H1 (cell line): Measurements from ENCODE around the gene TNXB. TPM values are rescaled to one million over a fixed set of nuclear protein-coding genes. Genes with fewer than 3 reads are reported as not detected.

Experiments
- CTCF ChIA-PET: fragments of 300-600 bp; sonication (Branson Sonifier 250); formaldehyde crosslinking; loops from one replicate; lab custom pipeline; 2021; ENCODE audit not compliant: partially characterized antibody; lab: Charles Lee
- POLR2A ChIA-PET: fragments of 300-600 bp; sonication (Branson Sonifier 250); formaldehyde crosslinking; loops from one replicate; lab custom pipeline; 2021; ENCODE audit warnings: inconsistent platforms; ENCODE audit not compliant: partially characterized antibody; lab: Charles Lee
- DNase-seq, 2 experiments: peaks; one replicate each; pipeline versions ENCODE4 v3.0.0 to v3.0.0-alpha.2; 2010 to 2022; ENCODE audit warnings: low spot score in 2 of 2, low read depth in 1 of 2, mixed read lengths in 1 of 2
- FAIRE-seq: peaks from 2 replicates; lab custom pipeline; 2011; peaks lifted over from hg19 to GRCh38; lab: Jason Lieb, UNC
- H2AFZ ChIP-seq: 2 replicates; pipeline ENCODE4 v1.8.1; 2012; ENCODE audit warnings: low read length, inconsistent platforms
- H2AK5ac ChIP-seq: 2 replicates; pipeline ENCODE4 v1.6.1; 2013; ENCODE audit warnings: low read depth, low read length
- H2BK120ac ChIP-seq: replicated peaks from 2 replicates; pipeline ENCODE3; 2013; ENCODE audit warnings: low read depth, low read length, inconsistent platforms
- H2BK12ac ChIP-seq: 2 replicates; pipeline ENCODE4 v1.6.1; 2013; ENCODE audit warnings: low read depth, low read length
- H2BK15ac ChIP-seq: 2 replicates; pipeline ENCODE4 v1.6.1; 2013; ENCODE audit warnings: low read length
- H2BK20ac ChIP-seq: 2 replicates; pipeline ENCODE4 v1.6.1; 2013; ENCODE audit warnings: low read length
- H2BK5ac ChIP-seq: 2 replicates; pipeline ENCODE4 v1.6.1; 2013; ENCODE audit warnings: low read depth, low read length
- H3K14ac ChIP-seq: 2 replicates; pipeline ENCODE4 v1.6.1; 2013; ENCODE audit warnings: inconsistent platforms; ENCODE audit not compliant: insufficient read length
- H3K18ac ChIP-seq: 2 replicates; pipeline ENCODE4 v1.6.1; 2013; ENCODE audit warnings: low read length; ENCODE audit errors: extremely low read depth
- H3K23ac ChIP-seq: 2 replicates; pipeline ENCODE4 v1.6.1; 2013; ENCODE audit warnings: inconsistent platforms; ENCODE audit not compliant: insufficient read length
- H3K23me2 ChIP-seq: 2 replicates; pipeline ENCODE4 v1.6.1; 2013; ENCODE audit warnings: low read depth, low read length
- H3K27ac ChIP-seq: 2 replicates; pipeline ENCODE4 v1.6.1; 2011; ENCODE audit warnings: low read depth, low read length, inconsistent platforms
- H3K27me3 ChIP-seq, 4 experiments: replicated peaks in 1 of 4; 1 replicate in 1 of 4; 2 replicates in 3 of 4; pipeline versions ENCODE4 v1.6.1 to v1.8.1; 2011 to 2013; ENCODE audit warnings: low read length in 3 of 4, mild to moderate bottlenecking in 3 of 4, inconsistent platforms in 2 of 4, mixed read lengths in 2 of 4, moderate library complexity in 1 of 4; ENCODE audit not compliant: control insufficient read depth in 3 of 4, insufficient read depth in 3 of 4; ENCODE audit errors: extremely low read depth in 1 of 4
- H3K36me3 ChIP-seq, 4 experiments: 2 replicates each; pipeline versions ENCODE4 v1.6.1 to v1.8.1; 2011 to 2013; ENCODE audit warnings: mild to moderate bottlenecking in 4 of 4, low read length in 3 of 4, moderate library complexity in 2 of 4, control low read depth in 1 of 4, inconsistent platforms in 1 of 4; ENCODE audit not compliant: insufficient read depth in 4 of 4, control insufficient read depth in 2 of 4
- H3K4ac ChIP-seq: replicated peaks from 2 replicates; pipeline ENCODE3; 2013; ENCODE audit warnings: low read length, low read depth, mixed read lengths, inconsistent platforms; ENCODE audit not compliant: insufficient read length
- H3K4me1 ChIP-seq, 4 experiments: replicated peaks in 1 of 4; 1 replicate in 1 of 4; 2 replicates in 3 of 4; pipeline versions ENCODE4 v1.6.1 to v1.8.1; 2011 to 2013; ENCODE audit warnings: low read length in 3 of 4, inconsistent platforms in 2 of 4, mixed read lengths in 1 of 4; ENCODE audit not compliant: insufficient read depth in 4 of 4, control insufficient read depth in 3 of 4
- H3K4me2 ChIP-seq, 2 experiments: 2 replicates each; pipeline versions ENCODE4 v1.6.1 to v1.8.1; 2011 to 2013; ENCODE audit warnings: low read depth in 2 of 2, low read length in 2 of 2, control low read depth in 1 of 2, inconsistent platforms in 1 of 2, mild to moderate bottlenecking in 1 of 2; ENCODE audit not compliant: insufficient read depth in 1 of 2
- H3K4me3 ChIP-seq, 4 experiments: fragments of 200-600, 300-600 bp in 1 of 4; sonication (generic), shearing (Covaris generic), sonication (Bioruptor Twin) in 1 of 4; 2 replicates each; pipeline versions ENCODE4 v1.5.1 to v1.8.1; 2011 to 2016; ENCODE audit warnings: low read length in 4 of 4, low read depth in 3 of 4, control low read depth in 2 of 4, inconsistent platforms in 2 of 4, mild to moderate bottlenecking in 2 of 4, mixed read lengths in 1 of 4, moderate library complexity in 1 of 4; ENCODE audit not compliant: insufficient read depth in 2 of 4; ENCODE audit errors: extremely low read depth in 1 of 4
- H3K56ac ChIP-seq: replicated peaks from 2 replicates; pipeline ENCODE3; 2013; ENCODE audit warnings: low read depth, mild to moderate bottlenecking, mixed read lengths, low read length, inconsistent platforms; ENCODE audit not compliant: insufficient read length
- H3K79me1 ChIP-seq: 2 replicates; pipeline ENCODE4 v1.6.1; 2013; ENCODE audit warnings: low read depth, low read length, control low read depth
- H3K79me2 ChIP-seq, 2 experiments: 2 replicates each; pipeline versions ENCODE4 v1.6.1 to v1.8.1; 2012 to 2013; ENCODE audit warnings: low read length in 2 of 2, mild to moderate bottlenecking in 2 of 2, inconsistent platforms in 1 of 2; ENCODE audit not compliant: insufficient read depth in 2 of 2, control insufficient read depth in 1 of 2
- H3K9ac ChIP-seq, 4 experiments: replicated peaks in 1 of 4; 1 replicate in 1 of 4; 2 replicates in 3 of 4; pipeline versions ENCODE4 v1.6.1 to v1.8.1; 2011 to 2013; ENCODE audit warnings: low read depth in 3 of 4, low read length in 3 of 4, control low read depth in 2 of 4, mild to moderate bottlenecking in 2 of 4, moderate library complexity in 2 of 4, inconsistent platforms in 1 of 4; ENCODE audit errors: extremely low read depth in 1 of 4
- H3K9me3 ChIP-seq, 2 experiments: 2 replicates each; pipeline versions ENCODE4 v1.6.1 to v1.8.1; 2012 to 2013; ENCODE audit warnings: mild to moderate bottlenecking in 2 of 2, moderate library complexity in 2 of 2, control low read depth in 1 of 2, inconsistent platforms in 1 of 2, low read depth in 1 of 2, low read length in 1 of 2, mixed read lengths in 1 of 2; ENCODE audit not compliant: insufficient read depth in 2 of 2
- H4K20me1 ChIP-seq, 2 experiments: replicated peaks in 1 of 2; 2 replicates each; pipeline versions ENCODE3 to v1.8.1; 2011 to 2013; ENCODE audit warnings: inconsistent platforms in 2 of 2, low read length in 2 of 2, mild to moderate bottlenecking in 1 of 2; ENCODE audit not compliant: insufficient read depth in 2 of 2, control insufficient read depth in 1 of 2
- H4K5ac ChIP-seq: 2 replicates; pipeline ENCODE4 v1.6.1; 2013; ENCODE audit warnings: low read length, low read depth, mixed read lengths, inconsistent platforms; ENCODE audit not compliant: insufficient read length
- H4K8ac ChIP-seq: 2 replicates; pipeline ENCODE4 v1.8.0; 2013; ENCODE audit warnings: mild to moderate bottlenecking, moderate library complexity, low read length, inconsistent platforms; ENCODE audit not compliant: insufficient read depth; ENCODE audit errors: extremely low read depth
- H4K91ac ChIP-seq: replicated peaks from 2 replicates; pipeline ENCODE3; 2013; ENCODE audit warnings: low read length, mixed read lengths, inconsistent platforms; ENCODE audit not compliant: insufficient read length
- BRCA1 ChIP-seq: IDR thresholded peaks from 2 replicates; pipeline ENCODE4 v1.6.1; 2012; ENCODE audit warnings: low read depth, low read length, improper control_type of control experiment
- FOSL1 ChIP-seq: IDR thresholded peaks from 2 replicates; pipeline ENCODE4 v1.6.1; 2011; ENCODE audit warnings: mild to moderate bottlenecking, low read depth, low read length, moderate library complexity; ENCODE audit not compliant: insufficient read depth
- GTF2F1 ChIP-seq: IDR thresholded peaks from 2 replicates; pipeline ENCODE4 v1.6.1; 2012; ENCODE audit warnings: low read depth, low read length, improper control_type of control experiment, borderline replicate concordance
- JUND ChIP-seq: IDR thresholded peaks from 2 replicates; pipeline ENCODE4 v1.6.1; 2011; ENCODE audit warnings: mild to moderate bottlenecking, improper control_type of control experiment, low read length
- RBBP5 ChIP-seq: IDR thresholded peaks from 2 replicates; pipeline ENCODE4 v1.7.1; 2012; ENCODE audit warnings: low read depth, mild to moderate bottlenecking, inconsistent platforms, low read length, moderate library complexity, borderline replicate concordance
- RXRA ChIP-seq: IDR thresholded peaks from 2 replicates; pipeline ENCODE4 v1.6.1; 2011; ENCODE audit warnings: low read depth, mild to moderate bottlenecking, low read length, moderate library complexity; ENCODE audit not compliant: insufficient read depth
- SIX5 ChIP-seq: IDR thresholded peaks from 2 replicates; pipeline ENCODE4 v1.6.1; 2011; ENCODE audit warnings: mild to moderate bottlenecking, low read depth, low read length
- SP1 ChIP-seq: IDR thresholded peaks from 2 replicates; pipeline ENCODE4 v1.6.1; 2011; ENCODE audit warnings: low read depth, low read length
- WGBS, 2 experiments: shearing (Covaris generic) in 1 of 2; methylation state at CpG; one replicate each; pipeline versions ENCODE4 v1.1.6 to v1.1.7; 2013 to 2015; ENCODE audit warnings: low lambda C conversion rate in 2 of 2, mixed read lengths in 2 of 2, inconsistent platforms in 1 of 2, low coverage in 1 of 2, missing lambda C conversion rate in 1 of 2; ENCODE audit not compliant: insufficient replicate concordance in 2 of 2, insufficient coverage in 1 of 2, insufficient read length in 1 of 2; ENCODE audit errors: extremely low coverage in 1 of 2, missing lambda C conversion rate in 1 of 2; 5-methylcytosine and 5-hydroxymethylcytosine counted together
- polyA plus RNA-seq, 7 experiments: library from polyadenylated mRNA; depleted of rRNA in 3 of 7; stranded (reverse) in 5 of 7; unstranded in 2 of 7; fragments of >200 nt in 5 of 7; fragments of 200-250 nt in 2 of 7; gene quantifications; 1 replicate in 5 of 7; 2 replicates in 1 of 7; 4 replicates in 1 of 7; pipeline versions ENCODE4 v1.2.1 to v1.2.3, GENCODE V29; 2011 to 2013; ENCODE audit warnings: missing spikeins in 2 of 7, mixed read lengths in 2 of 7
- total RNA-seq: library from RNA; stranded (reverse); fragmentation: NEBNext Ultra II Directional; extraction: Animal tissue kit (Norgen Biotek cat#: 25700); gene quantifications from 2 replicates; pipeline ENCODE4 v1.2.1, GENCODE V29; 2021
- TF ChIP-seq, protein P1 (sequence below), 3 experiments: IDR thresholded peaks; 1 replicate in 2 of 3; 2 replicates in 1 of 3; pipeline versions ENCODE4 v1.5.1 to v1.6.1; 2011; ENCODE audit warnings: low read length in 3 of 3, mild to moderate bottlenecking in 3 of 3, inconsistent platforms in 2 of 3, low read depth in 1 of 3, moderate library complexity in 1 of 3; ENCODE audit not compliant: insufficient read depth in 1 of 3; ENCODE audit errors: control extremely low read depth in 1 of 3

The TNXB gene
- total and polyA plus RNA-seq, 2 of the 8 experiments (the other 6 are each of a cell fraction or from before 2014, with no cell fraction given) = 3.1 to 4.8 TPM

GRCh38 chr6:32148289-32149091, 39.4 kb upstream of the TNXB start:
- H3K79me2 ChIP-seq = no peaks in the 10 kb centered on the region
- H4K5ac ChIP-seq = no peak overlapping the region
- no peak overlapping the region for H2BK20ac ChIP-seq
- DNase-seq (peak; percentile 72 to 90), FAIRE-seq (no peak)
- peak overlapping the region; percentile 85; the same call in 1 of the 2 replicates for H4K8ac ChIP-seq
- H3K4me1 ChIP-seq = peaks cover 10 to 33% (median 16%) of the 10 kb centered on the region in 4 experiments
- no peak overlapping the region for H3K23ac ChIP-seq
- no peak overlapping the region for H2BK5ac ChIP-seq
- peak overlapping the region; percentile 32; the same call in 1 of the 2 replicates for H3K18ac ChIP-seq
- H3K4ac ChIP-seq = no peak overlapping the region
- no peaks in the 10 kb centered on the region for H4K20me1 ChIP-seq
- H2BK12ac ChIP-seq = no peak overlapping the region
- POLR2A ChIA-PET = interaction anchor here (0.8 to 9.2 kb wide), 11 partner anchors 10 to 822 kb away, joined by 3 to 70 read pairs (median 4); partner anchors contain the start of genes AGPAT1, ATF6B, FKBPL and PBX2
- no peak overlapping the region for H4K91ac ChIP-seq
- no peaks in the 10 kb centered on the region for H3K79me1 ChIP-seq
- no peaks in the 10 kb centered on the region for H3K9me3 ChIP-seq
- no peak overlapping the region for H3K27ac ChIP-seq
- no peaks in the 10 kb centered on the region for H3K36me3 ChIP-seq
- H2BK120ac ChIP-seq = no peak overlapping the region
- WGBS, 2 experiments = 5% methylated on average over 39 of the region's 39 CpGs; no CpG with 5 or more reads in 1 of the 2 experiments
- H2BK15ac ChIP-seq = no peak overlapping the region
- H3K27me3 ChIP-seq = peaks cover 4 to 41% (median 37%) of the 10 kb centered on the region in 4 experiments
- CTCF ChIA-PET = interaction anchor here (0.7 to 4.7 kb wide), 17 partner anchors 10 to 265 kb away, joined by 3 to 23 read pairs (median 5); partner anchors contain the start of genes ATF6B, GPSM3 and PBX2
- peak overlapping the region; percentile 51 to 76 (median 70) for H3K4me3 ChIP-seq
- peak overlapping the region; percentile 94 to 100 for H3K4me2 ChIP-seq
- H3K56ac ChIP-seq = no peak overlapping the region
- H3K9ac ChIP-seq = peak overlapping the region in 1 of 4 experiments; percentile 26; a peak in 2 of 7 replicates
- peak overlapping the region; percentile 67; the same call in 1 of the 2 replicates for H2AFZ ChIP-seq
- peaks cover 18% of the 10 kb centered on the region for H3K23me2 ChIP-seq
- H2AK5ac ChIP-seq = no peak overlapping the region
- H3K14ac ChIP-seq = no peak overlapping the region
- TF ChIP-seq SP1 (peak; percentile 4; the same call in 1 of the 2 replicates), SIX5 (no peak), RXRA (no peak), BRCA1 (no peak), FOSL1 (no peak), RBBP5 (no peak), JUND (0 out of 2 replicates have a peak, but pooled peaks have one; percentile 4), GTF2F1 (no peak)
- TF ChIP-seq, protein P1, sequence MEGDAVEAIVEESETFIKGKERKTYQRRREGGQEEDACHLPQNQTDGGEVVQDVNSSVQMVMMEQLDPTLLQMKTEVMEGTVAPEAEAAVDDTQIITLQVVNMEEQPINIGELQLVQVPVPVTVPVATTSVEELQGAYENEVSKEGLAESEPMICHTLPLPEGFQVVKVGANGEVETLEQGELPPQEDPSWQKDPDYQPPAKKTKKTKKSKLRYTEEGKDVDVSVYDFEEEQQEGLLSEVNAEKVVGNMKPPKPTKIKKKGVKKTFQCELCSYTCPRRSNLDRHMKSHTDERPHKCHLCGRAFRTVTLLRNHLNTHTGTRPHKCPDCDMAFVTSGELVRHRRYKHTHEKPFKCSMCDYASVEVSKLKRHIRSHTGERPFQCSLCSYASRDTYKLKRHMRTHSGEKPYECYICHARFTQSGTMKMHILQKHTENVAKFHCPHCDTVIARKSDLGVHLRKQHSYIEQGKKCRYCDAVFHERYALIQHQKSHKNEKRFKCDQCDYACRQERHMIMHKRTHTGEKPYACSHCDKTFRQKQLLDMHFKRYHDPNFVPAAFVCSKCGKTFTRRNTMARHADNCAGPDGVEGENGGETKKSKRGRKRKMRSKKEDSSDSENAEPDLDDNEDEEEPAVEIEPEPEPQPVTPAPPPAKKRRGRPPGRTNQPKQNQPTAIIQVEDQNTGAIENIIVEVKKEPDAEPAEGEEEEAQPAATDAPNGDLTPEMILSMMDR (IDR thresholded peaks at IDR 0.05; ENCODE audit: control extremely low read depth in 1 of 3, insufficient read depth in 1 of 3, low read depth in 1 of 3, low read length in 3 of 3) = peak in 2 of 3 experiments; percentile 39 to 60; a peak in 3 of 4 replicates
